Tibial nerve (tissue), 4 donors: ENCODE results near the gene TMEM187.

ENCODE experiments used
- EP300 ChIP-seq, 2 donors: sonication (generic); formaldehyde crosslinking; IDR thresholded peaks; one replicate each; pipeline ENCODE4 v1.6.1; 2017; ENCODE audit warnings: antibody characterized with exemption in 2 of 2, mild to moderate bottlenecking in 1 of 2
- POLR2A ChIP-seq, 2 donors: fragments of 450-650 bp; IDR thresholded peaks; one replicate each; pipeline ENCODE4 v1.6.1; 2017; ENCODE audit warnings: antibody characterized with exemption in 2 of 2, mild to moderate bottlenecking in 2 of 2, moderate library complexity in 2 of 2
- TF ChIP-seq, protein P1 (sequence below), 5 experiments: fragments of 200-600 bp in 3 of 5; fragments of 450-650 bp in 2 of 5; sonication (generic) in 3 of 5; IDR thresholded peaks; one replicate each; pipeline ENCODE4 v1.5.1; 2016 to 2019; ENCODE audit warnings: antibody characterized with exemption in 5 of 5, mild to moderate bottlenecking in 3 of 5, moderate library complexity in 2 of 5

GRCh38 chrX:154021131-154021611, 48.6 kb downstream of the TMEM187 start:
- TF ChIP-seq, protein P1, sequence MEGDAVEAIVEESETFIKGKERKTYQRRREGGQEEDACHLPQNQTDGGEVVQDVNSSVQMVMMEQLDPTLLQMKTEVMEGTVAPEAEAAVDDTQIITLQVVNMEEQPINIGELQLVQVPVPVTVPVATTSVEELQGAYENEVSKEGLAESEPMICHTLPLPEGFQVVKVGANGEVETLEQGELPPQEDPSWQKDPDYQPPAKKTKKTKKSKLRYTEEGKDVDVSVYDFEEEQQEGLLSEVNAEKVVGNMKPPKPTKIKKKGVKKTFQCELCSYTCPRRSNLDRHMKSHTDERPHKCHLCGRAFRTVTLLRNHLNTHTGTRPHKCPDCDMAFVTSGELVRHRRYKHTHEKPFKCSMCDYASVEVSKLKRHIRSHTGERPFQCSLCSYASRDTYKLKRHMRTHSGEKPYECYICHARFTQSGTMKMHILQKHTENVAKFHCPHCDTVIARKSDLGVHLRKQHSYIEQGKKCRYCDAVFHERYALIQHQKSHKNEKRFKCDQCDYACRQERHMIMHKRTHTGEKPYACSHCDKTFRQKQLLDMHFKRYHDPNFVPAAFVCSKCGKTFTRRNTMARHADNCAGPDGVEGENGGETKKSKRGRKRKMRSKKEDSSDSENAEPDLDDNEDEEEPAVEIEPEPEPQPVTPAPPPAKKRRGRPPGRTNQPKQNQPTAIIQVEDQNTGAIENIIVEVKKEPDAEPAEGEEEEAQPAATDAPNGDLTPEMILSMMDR (IDR thresholded peaks at IDR 0.05): no peak
- TF ChIP-seq POLR2A (IDR thresholded peaks at IDR 0.05) (no peak), EP300 (IDR thresholded peaks at IDR 0.05) (no peak)
